SK-N-SH (cell line): ENCODE results near the gene AGAP1. TPM values are rescaled to one million over a fixed set of nuclear protein-coding genes. Genes with fewer than 3 reads are reported as not detected.

Experiments
- CTCF ChIA-PET: fragments of 300-600, 350-600 bp; formaldehyde crosslinking; extraction: SDS; loops from one replicate; lab custom pipeline; 2021; lab: Yijun Ruan, JAX
- POLR2A ChIA-PET: fragments of 350-600 bp; sonication (Branson Sonifier 250); formaldehyde crosslinking; extraction: SDS; loops from one replicate; lab custom pipeline; 2020; ENCODE audit warnings: antibody characterized with exemption, inconsistent platforms; lab: Yijun Ruan, JAX
- DNase-seq: peaks from one replicate; pipeline ENCODE4 v3.0.0; 2012
- H2AFZ ChIP-seq: fragments of 200-600 bp; sonication (generic); 2 replicates; pipeline ENCODE4 v1.8.1; 2016; ENCODE audit warnings: antibody characterized with exemption, mild to moderate bottlenecking, low read depth
- H3F3A ChIP-seq: fragments of 200-600 bp; sonication (generic); replicated peaks from 2 replicates; pipeline ENCODE3; 2016; ENCODE audit warnings: antibody characterized with exemption, mild to moderate bottlenecking; ENCODE audit not compliant: insufficient read depth
- H3K27ac ChIP-seq, 2 experiments: fragments of 200-500 bp in 1 of 2; fragments of 200-600 bp in 1 of 2; sonication (Bioruptor generic) in 1 of 2; sonication (generic), shearing (Covaris generic) in 1 of 2; 2 replicates each; pipeline versions ENCODE4 v1.5.1 to v1.6.1; 2014 to 2016; ENCODE audit warnings: low read depth in 2 of 2, inconsistent platforms in 1 of 2, low read length in 1 of 2, mild to moderate bottlenecking in 1 of 2, mixed read lengths in 1 of 2
- H3K27me3 ChIP-seq: fragments of 200-600 bp; sonication (generic), shearing (Covaris generic); 2 replicates; pipeline ENCODE4 v1.6.1; 2016; ENCODE audit warnings: mixed run types; ENCODE audit not compliant: insufficient read depth
- H3K36me3 ChIP-seq, 2 experiments: fragments of 200-500 bp in 1 of 2; fragments of 200-600 bp in 1 of 2; sonication (Bioruptor generic) in 1 of 2; sonication (generic) in 1 of 2; replicated peaks in 1 of 2; 2 replicates each; pipeline versions ENCODE3 to v1.5.1; 2014 to 2016; ENCODE audit warnings: low read length in 1 of 2, mild to moderate bottlenecking in 1 of 2; ENCODE audit not compliant: insufficient read depth in 2 of 2, control insufficient read depth in 1 of 2
- H3K4me1 ChIP-seq, 2 experiments: fragments of 200-500 bp in 1 of 2; fragments of 200-600 bp in 1 of 2; sonication (Bioruptor generic) in 1 of 2; sonication (generic), shearing (Covaris generic) in 1 of 2; 2 replicates each; pipeline versions ENCODE4 v1.5.1 to v1.6.1; 2014 to 2016; ENCODE audit warnings: low read depth in 1 of 2, low read length in 1 of 2, mixed run types in 1 of 2; ENCODE audit not compliant: insufficient read depth in 2 of 2, control insufficient read depth in 1 of 2
- H3K4me2 ChIP-seq: fragments of 200-600 bp; sonication (generic), shearing (Covaris generic); 2 replicates; pipeline ENCODE4 v1.6.1; 2017; ENCODE audit warnings: mixed run types
- H3K4me3 ChIP-seq, 2 experiments: fragments of 200-500 bp in 1 of 2; fragments of 200-600 bp in 1 of 2; sonication (Bioruptor generic) in 1 of 2; sonication (generic), shearing (Covaris generic) in 1 of 2; 2 replicates each; pipeline versions ENCODE4 v1.5.1 to v1.8.1; 2014 to 2016; ENCODE audit warnings: low read depth in 2 of 2, inconsistent platforms in 1 of 2, low read length in 1 of 2, mild to moderate bottlenecking in 1 of 2, mixed read lengths in 1 of 2, moderate library complexity in 1 of 2
- H3K79me2 ChIP-seq: fragments of 200-600 bp; sonication (generic); 2 replicates; pipeline ENCODE4 v1.8.1; 2017; ENCODE audit warnings: mild to moderate bottlenecking; ENCODE audit not compliant: insufficient read depth
- H3K9ac ChIP-seq: fragments of 200-600 bp; sonication (generic); 2 replicates; pipeline ENCODE4 v1.6.1; 2017; ENCODE audit warnings: mixed run types
- H3K9me2 ChIP-seq: fragments of 200-600 bp; sonication (generic); 2 replicates; pipeline ENCODE4 v1.6.1; 2017; ENCODE audit warnings: mixed run types
- H3K9me3 ChIP-seq: fragments of 200-600 bp; sonication (generic); 2 replicates; pipeline ENCODE4 v1.6.1; 2017; ENCODE audit warnings: mixed run types, mild to moderate bottlenecking, moderate library complexity
- H4K20me1 ChIP-seq: fragments of 200-600 bp; sonication (generic); 2 replicates; pipeline ENCODE4 v1.6.1; 2017; ENCODE audit warnings: mild to moderate bottlenecking, mixed run types; ENCODE audit not compliant: insufficient read depth
- CHD2 ChIP-seq: fragments of 150-350 bp; IDR thresholded peaks from 2 replicates; pipeline ENCODE4 v1.6.1; 2018; ENCODE audit warnings: low read length; ENCODE audit not compliant: partially characterized antibody
- CTCF ChIP-seq: fragments of 200-600 bp; sonication (generic); IDR thresholded peaks from 2 replicates; pipeline ENCODE4 v1.6.1; 2017; ENCODE audit warnings: antibody characterized with exemption, mild to moderate bottlenecking, moderate library complexity
- EP300 ChIP-seq, 2 experiments: IDR thresholded peaks; 2 replicates each; pipeline versions ENCODE4 v1.4.0 to v1.6.1; 2012; ENCODE audit warnings: borderline replicate concordance in 1 of 2, low read depth in 1 of 2, low read length in 1 of 2
- EZH2phosphoT487 ChIP-seq: fragments of 200-600 bp; sonication (generic); IDR thresholded peaks from 2 replicates; pipeline ENCODE4 v1.6.1; 2017; ENCODE audit warnings: low read depth, mixed run types, mild to moderate bottlenecking, antibody characterized with exemption, moderate library complexity, borderline replicate concordance
- FOSL2 ChIP-seq: IDR thresholded peaks from 2 replicates; pipeline ENCODE4 v1.4.0; 2012; ENCODE audit warnings: low read depth, mild to moderate bottlenecking, moderate library complexity, borderline replicate concordance
- FOXJ3 ChIP-seq: sonication (generic); formaldehyde crosslinking; IDR thresholded peaks from 2 replicates; pipeline ENCODE4 v1.5.1; 2020; ENCODE audit warnings: mild to moderate bottlenecking, missing genetic modification reagents
- NFIC ChIP-seq: IDR thresholded peaks from 2 replicates; pipeline ENCODE4 v1.4.0; 2012; ENCODE audit warnings: borderline replicate concordance
- NRF1 ChIP-seq: IDR thresholded peaks from 2 replicates; pipeline ENCODE4 v1.6.1; 2012; ENCODE audit warnings: low read depth, mild to moderate bottlenecking, low read length
- POLR2AphosphoS5 ChIP-seq: IDR thresholded peaks from 2 replicates; pipeline ENCODE4 v1.6.1; 2012; ENCODE audit warnings: low read depth, low read length
- REST ChIP-seq: IDR thresholded peaks from 2 replicates; pipeline ENCODE4 v1.6.1; 2012; ENCODE audit warnings: mild to moderate bottlenecking, low read depth, low read length, moderate library complexity
- TAF1 ChIP-seq: IDR thresholded peaks from 2 replicates; pipeline ENCODE4 v1.6.1; 2012; ENCODE audit warnings: low read depth, mild to moderate bottlenecking, low read length, moderate library complexity, borderline replicate concordance
- TCF12 ChIP-seq: IDR thresholded peaks from 2 replicates; pipeline ENCODE4 v1.4.0; 2012
- TEAD4 ChIP-seq: IDR thresholded peaks from 2 replicates; pipeline ENCODE4 v1.4.0; 2012; ENCODE audit warnings: mild to moderate bottlenecking, borderline replicate concordance; ENCODE audit not compliant: insufficient read depth
- WGBS: methylation state at CpG from one replicate; pipeline ENCODE4 v1.1.6; 2017; ENCODE audit warnings: low lambda C conversion rate; 5-methylcytosine and 5-hydroxymethylcytosine counted together
- polyA plus RNA-seq, 3 experiments: library from polyadenylated mRNA; depleted of rRNA; stranded (reverse); fragments of >200 nt; gene quantifications; 2 replicates each; pipeline ENCODE4 v1.2.3, GENCODE V29; 2012

AGAP1 gene
- polyA plus RNA-seq, 1 of the 3 experiments (the other 2 are of a cell fraction), result 8.8 TPM

GRCh38 chr2:236075802-236076201, 582.0 kb downstream of the AGAP1 start:
- no peak overlapping the region for H3K4me2 ChIP-seq
- H3K9me2 ChIP-seq, result no peaks in the 10 kb centered on the region
- no peak overlapping the region for H2AFZ ChIP-seq
- no peaks in the 10 kb centered on the region; a peak in 1 of 4 replicates for H3K4me1 ChIP-seq
- WGBS, result 100% methylated on average over 3 of the region's 11 CpGs
- no peaks in the 10 kb centered on the region for H3K79me2 ChIP-seq
- ChIA-PET CTCF (interaction anchor here (0.8 kb wide), 1 partner anchor 253 kb away, joined by 3 read pairs; no protein-coding TSS in a partner anchor), POLR2A (no interaction called here)
- no peaks in the 10 kb centered on the region for H3K36me3 ChIP-seq
- no peak overlapping the region for H3K9ac ChIP-seq
- no peak for DNase-seq
- H3F3A ChIP-seq, result no peaks in the 10 kb centered on the region
- H3K4me3 ChIP-seq, result no peak overlapping the region
- TF ChIP-seq FOSL2 (no peak), NRF1 (no peak), CHD2 (no peak), FOXJ3 (CRISPR knock-in tag) (no peak), REST (no peak), CTCF (no peak), TEAD4 (no peak), TAF1 (no peak), TCF12 (no peak), NFIC (no peak), EP300 (IDR thresholded peaks at IDR 0.05; ENCODE audit: borderline replicate concordance in 1 of 2, low read depth in 1 of 2, low read length in 1 of 2) (no peak), EZH2phosphoT487 (no peak), POLR2AphosphoS5 (no peak)
- no peak overlapping the region for H3K27ac ChIP-seq
- no peaks in the 10 kb centered on the region for H3K9me3 ChIP-seq
- no peaks in the 10 kb centered on the region for H3K27me3 ChIP-seq
- H4K20me1 ChIP-seq, result no peaks in the 10 kb centered on the region
